Suprapubic skin (tissue), 4 donors: ENCODE data around the gene LAMA3.

Source experiments
- POLR2A ChIP-seq, 2 donors: fragments of 450-650 bp; IDR thresholded peaks; one replicate each; pipeline ENCODE4 v1.6.1; 2017; ENCODE audit warnings: antibody characterized with exemption in 2 of 2, mild to moderate bottlenecking in 2 of 2, moderate library complexity in 2 of 2
- POLR2AphosphoS5 ChIP-seq, 3 donors: sonication (generic); formaldehyde crosslinking; IDR thresholded peaks; one replicate each; pipeline ENCODE4 v1.6.1; 2017; ENCODE audit warnings: antibody characterized with exemption in 3 of 3

- no peak for TF ChIP-seq POLR2A (IDR thresholded peaks at IDR 0.05)
- no peak for TF ChIP-seq POLR2AphosphoS5 (IDR thresholded peaks at IDR 0.05)
These were observed 17.7 kb upstream of the LAMA3 start for GRCh38 chr18:23671564-23671963.
